Natural killer cell (primary cell): ENCODE measurements around the gene KANSL1. TPM values are rescaled to one million over a fixed set of nuclear protein-coding genes. Genes with fewer than 3 reads are reported as not detected.
"Not testable (repeated sequence)": the region's sequence is repeated elsewhere in the genome, so short reads cannot be mapped to it uniquely, and the experiment has no call there.

Source experiments
- ATAC-seq, 3 donors: fragments of 150-1000 bp in 2 of 3; fragments of 200-7000 bp in 1 of 3; cut with Tn5 transposase; 1 replicate in 1 of 3; 2 replicates in 2 of 3; pipeline ENCODE4 v1.10.0; 2021; ENCODE audit warnings: mild to moderate bottlenecking in 2 of 3, moderate library complexity in 2 of 3
- DNase-seq, 2 donors: peaks; one replicate each; pipeline versions ENCODE4 v3.0.0 to v3.0.0-alpha.2; 2013 to 2021; ENCODE audit warnings: mixed read lengths in 1 of 2
- H3K27ac ChIP-seq: one replicate; pipeline ENCODE4 v1.5.1; 2013; ENCODE audit warnings: mild to moderate bottlenecking, low read length
- H3K27me3 ChIP-seq: one replicate; pipeline ENCODE4 v1.6.1; 2013; ENCODE audit warnings: low read length; ENCODE audit not compliant: control insufficient read depth, insufficient read depth
- H3K36me3 ChIP-seq: one replicate; pipeline ENCODE4 v1.6.1; 2013; ENCODE audit warnings: low read length; ENCODE audit not compliant: control insufficient read depth, insufficient read depth
- H3K4me1 ChIP-seq: one replicate; pipeline ENCODE4 v1.6.1; 2013; ENCODE audit warnings: low read length; ENCODE audit not compliant: control insufficient read depth, insufficient read depth
- H3K4me3 ChIP-seq: one replicate; pipeline ENCODE4 v1.5.1; 2013; ENCODE audit warnings: low read length
- H3K9me3 ChIP-seq: one replicate; pipeline ENCODE4 v1.6.1; 2013; ENCODE audit warnings: low read length; ENCODE audit not compliant: control insufficient read depth, insufficient read depth
- H3K27ac Mint-ChIP-seq, 2 donors: one replicate each; pipeline ENCODE4 v1.8.0; 2022; ENCODE audit warnings: mild to moderate bottlenecking in 2 of 2, mixed read lengths in 2 of 2, moderate library complexity in 1 of 2
- H3K27me3 Mint-ChIP-seq, 2 donors: one replicate each; pipeline ENCODE4 v1.8.0; 2022; ENCODE audit warnings: low read depth in 2 of 2, mixed read lengths in 2 of 2
- H3K36me3 Mint-ChIP-seq: one replicate; pipeline ENCODE4 v1.8.0; 2022; ENCODE audit warnings: mixed read lengths
- H3K4me1 Mint-ChIP-seq, 2 donors: one replicate each; pipeline ENCODE4 v1.8.0; 2022; ENCODE audit warnings: mixed read lengths in 2 of 2
- H3K4me3 Mint-ChIP-seq: one replicate; pipeline ENCODE4 v1.8.0; 2022; ENCODE audit warnings: mild to moderate bottlenecking, moderate library complexity, mixed read lengths
- H3K9me3 Mint-ChIP-seq, 2 donors: one replicate each; pipeline ENCODE4 v1.8.0; 2022; ENCODE audit warnings: mixed read lengths in 2 of 2
- CTCF ChIP-seq: fragments of 200-600 bp; IDR thresholded peaks from one replicate; pipeline ENCODE4 v1.8.0; 2022; ENCODE audit warnings: antibody characterized with exemption
- WGBS: methylation state at CpG from one replicate; pipeline ENCODE4 v1.1.7; 2013; ENCODE audit warnings: missing lambda C conversion rate; ENCODE audit not compliant: insufficient coverage; 5-methylcytosine and 5-hydroxymethylcytosine counted together
- intact Hi-C: fragments of 100-400 bp; cut with micrococcal nuclease; formaldehyde crosslinking; loops from one replicate; pipeline ENCODE4 v1.14.2; 2022
- total RNA-seq, 4 donors: library from RNA; stranded (reverse); fragments of 120-200 nt in 1 of 4; gene quantifications; one replicate each; pipeline versions ENCODE4 v1.2.3 to v1.2.4, GENCODE V29; 2013 to 2022

Gene KANSL1
- total RNA-seq, 3 donors from 2014 or later (not counting 1 experiment from before 2014, with no cell fraction given) = 202 to 240 (median 220) TPM

GRCh38 chr17:46117117-46117516 lies 76.1 kb downstream of the KANSL1 start:
- Mint-ChIP-seq H3K4me1 (peaks cover 84 to 90% of the 10 kb centered on the region in 2 donors), H3K9me3 (no peaks in the 10 kb centered on the region), H3K4me3 (no peak overlapping the region), H3K27me3 (no peaks in the 10 kb centered on the region), H3K36me3 (no peaks in the 10 kb centered on the region), H3K27ac (peak overlapping the region; percentile 27 to 83)
- H3K36me3 ChIP-seq = no peaks in the 10 kb centered on the region
- H3K4me3 ChIP-seq = no peak overlapping the region
- DNase-seq (no peak), ATAC-seq (no peak)
- 91% methylated on average over 1 of the region's 3 CpGs for WGBS
- no peak for TF ChIP-seq CTCF
- peaks cover 8% of the 10 kb centered on the region for H3K4me1 ChIP-seq
- no peak overlapping the region for H3K27ac ChIP-seq
- no peaks in the 10 kb centered on the region for H3K27me3 ChIP-seq
- H3K9me3 ChIP-seq = no peaks in the 10 kb centered on the region
- intact Hi-C loops = loop anchor here (5.0 kb wide), 1 partner anchor 35 kb away; no protein-coding TSS in a partner anchor

- no peak for TF ChIP-seq CTCF
- no peak overlapping the region for H3K27ac ChIP-seq
- Mint-ChIP-seq H3K4me1 (peaks cover 81 to 87% of the 10 kb centered on the region in 2 donors), H3K27me3 (no peaks in the 10 kb centered on the region), H3K27ac (peak overlapping the region; percentile 73 to 83), H3K36me3 (no peaks in the 10 kb centered on the region), H3K9me3 (no peaks in the 10 kb centered on the region), H3K4me3 (peak overlapping the region; percentile 56)
- peaks cover 7% of the 10 kb centered on the region for H3K4me1 ChIP-seq
- no peak overlapping the region for H3K4me3 ChIP-seq
- H3K27me3 ChIP-seq = no peaks in the 10 kb centered on the region
- DNase-seq = no peak
- intact Hi-C loops = loop anchor here (5.0 kb wide), 1 partner anchor 37 kb away; no protein-coding TSS in a partner anchor
- H3K36me3 ChIP-seq = no peaks in the 10 kb centered on the region
- no peaks in the 10 kb centered on the region for H3K9me3 ChIP-seq
- WGBS = 61% methylated on average over 6 of the region's 6 CpGs
- peak in 2 of 3 donors; percentile 54 to 73 for ATAC-seq
These were observed 77.5 kb downstream of the KANSL1 start for GRCh38 chr17:46115699-46116098.

GRCh38 chr17:46111236-46111635 lies 82.0 kb downstream of the KANSL1 start:
- H3K4me3 Mint-ChIP-seq, H3K36me3 ChIP-seq, DNase-seq, ATAC-seq, H3K27ac ChIP-seq, H3K4me3 ChIP-seq, H3K9me3 Mint-ChIP-seq, H3K4me1 ChIP-seq, H3K27me3 ChIP-seq, H3K27me3 Mint-ChIP-seq, intact Hi-C loops, H3K9me3 ChIP-seq, H3K36me3 Mint-ChIP-seq: not testable (repeated sequence)
- 98% methylated on average over 11 of the region's 11 CpGs for WGBS
- Mint-ChIP-seq H3K27ac (peak overlapping the region in 1 of 2 donors; percentile 44), H3K4me1 (peaks cover 90 to 92% of the 10 kb centered on the region in 2 donors)

GRCh38 chr17:46110219-46110618 lies 83.0 kb downstream of the KANSL1 start:
- Histone ChIP-seq H3K36me3 (no peaks in the 10 kb centered on the region), H3K27ac (no peak overlapping the region), H3K27me3 (no peaks in the 10 kb centered on the region), H3K4me1 (peaks cover 14% of the 10 kb centered on the region), H3K9me3 (no peaks in the 10 kb centered on the region), H3K4me3 (no peak overlapping the region)
- Mint-ChIP-seq H3K27me3 (no peaks in the 10 kb centered on the region), H3K4me1 (peaks cover 90 to 94% of the 10 kb centered on the region in 2 donors), H3K27ac (peak overlapping the region; percentile 44 to 57), H3K36me3 (no peaks in the 10 kb centered on the region), H3K9me3 (no peaks in the 10 kb centered on the region), H3K4me3 (no peak overlapping the region)
- intact Hi-C loops = no loop called here
- no peak for TF ChIP-seq CTCF
- 100% methylated on average over 1 of the region's 1 CpG for WGBS
- ATAC-seq (no peak), DNase-seq (no peak)
